OCI-LY1 (cell line): ENCODE results near the gene IFT172.

Experiments
- CTCF ChIP-seq: fragments of 200-600 bp; sonication (generic), shearing (Covaris generic); IDR thresholded peaks from 2 replicates; pipeline ENCODE4 v1.5.1; 2017; ENCODE audit warnings: mild to moderate bottlenecking, antibody characterized with exemption, low read length, moderate library complexity, mixed read lengths
- EZH2 ChIP-seq: fragments of 200-600 bp; sonication (generic), shearing (Covaris generic); IDR thresholded peaks from 2 replicates; pipeline ENCODE4 v1.8.0; 2017; ENCODE audit warnings: borderline replicate concordance, mixed run types, mild to moderate bottlenecking, antibody characterized with exemption, low read length, moderate library complexity, mixed read lengths

DNA sequence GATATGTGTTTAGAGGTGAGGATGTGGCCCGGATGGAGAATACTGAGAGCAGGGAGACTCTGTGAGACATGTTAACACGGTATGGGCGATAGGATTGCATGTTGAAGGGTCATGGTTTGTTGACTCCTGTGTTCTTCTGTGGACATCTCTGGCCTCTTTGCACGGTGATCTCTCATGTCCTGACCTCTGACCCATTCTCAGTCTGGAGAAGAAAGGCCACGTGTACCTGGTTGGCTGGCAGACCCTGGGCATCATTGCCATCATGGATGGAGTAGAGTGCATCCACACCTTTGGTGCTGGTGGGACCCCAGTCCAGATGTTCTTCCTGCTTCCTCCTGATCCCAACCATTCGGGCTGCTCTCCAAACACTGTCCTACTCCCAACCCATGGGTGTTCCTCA is 17.0 kb upstream of the IFT172 start:
- no peak for TF ChIP-seq CTCF
- no peak for TF ChIP-seq EZH2
